Right ventricle myocardium inferior (tissue), 1 donor: ENCODE data around the gene SCNN1B. TPM values are rescaled to one million over a fixed set of nuclear protein-coding genes. Genes with fewer than 3 reads are reported as not detected.
"Not testable (repeated sequence)": the region's sequence is repeated elsewhere in the genome, so short reads cannot be mapped to it uniquely, and the experiment has no call there.

Experiments used
- ATAC-seq: fragments of 200-7000 bp; cut with Tn5 transposase; one replicate; pipeline ENCODE4 v1.9.1; 2020; ENCODE audit warnings: mild to moderate bottlenecking, moderate library complexity
- DNase-seq: peaks from one replicate; pipeline ENCODE4 v3.0.0; 2021; ENCODE audit errors: missing footprints
- intact Hi-C: fragments of 100-400 bp; cut with DNase I; formaldehyde crosslinking; loops from one replicate; pipeline ENCODE4 v1.11.0; 2022
- total RNA-seq: library from RNA; stranded (reverse); fragmentation: NEBNext Ultra II Directional; extraction: Animal tissue kit (Norgen Biotek cat#: 25700); gene quantifications from one replicate; pipeline ENCODE4 v1.2.1, GENCODE V29; 2021
- donor health status: DM: no; HTN: yes; CAD: no; lungs with severe emphysema.

SCNN1B gene
- total RNA-seq, 1 donor from 2014 or later: 0.27 TPM

GRCh38 chr16:23368469-23368868 is 66.4 kb downstream of the SCNN1B start:
- intact Hi-C loops: no loop called here
- DNase-seq (no peak), ATAC-seq (no peak)

- ATAC-seq: no peak
- intact Hi-C loops: no loop called here
- no peak for DNase-seq
Observed at GRCh38 chr16:23369416-23369815, 67.3 kb downstream of the SCNN1B start.

GRCh38 chr16:23371368-23371767 is 69.3 kb downstream of the SCNN1B start:
- intact Hi-C loops: no loop called here
- DNase-seq: no peak
- no peak for ATAC-seq

- no peak for ATAC-seq
- DNase-seq: no peak
- intact Hi-C loops: no loop called here
Observed at GRCh38 chr16:23373436-23374219, 71.5 kb downstream of the SCNN1B start.

- DNase-seq (no peak), ATAC-seq (no peak)
- intact Hi-C loops: no loop called here
Observed at GRCh38 chr16:23374721-23375510, 72.8 kb downstream of the SCNN1B start.

- no peak for ATAC-seq
- no peak for DNase-seq
- intact Hi-C loops: no loop called here
Observed at GRCh38 chr16:23375643-23376042, 73.5 kb downstream of the SCNN1B start.

- ATAC-seq (no peak), DNase-seq (no peak)
- intact Hi-C loops: no loop called here
Observed at GRCh38 chr16:23377071-23377931, 75.2 kb downstream of the SCNN1B start.

- ATAC-seq (no peak), DNase-seq (no peak)
- intact Hi-C loops: no loop called here
Observed at GRCh38 chr16:23378256-23378655, 76.2 kb downstream of the SCNN1B start.

GRCh38 chr16:23378921-23379320 is 76.8 kb downstream of the SCNN1B start:
- DNase-seq (no peak), ATAC-seq (no peak)
- intact Hi-C loops: no loop called here

- DNase-seq (no peak), ATAC-seq (no peak)
- intact Hi-C loops: no loop called here
Observed at GRCh38 chr16:23379707-23380106, 77.6 kb downstream of the SCNN1B start.

GRCh38 chr16:23380501-23380951 is 78.4 kb downstream of the SCNN1B start:
- ATAC-seq (no peak), DNase-seq (no peak)
- intact Hi-C loops: no loop called here

GRCh38 chr16:23381702-23382101 is 79.6 kb downstream of the SCNN1B start:
- DNase-seq, ATAC-seq, intact Hi-C loops: not testable (repeated sequence)

GRCh38 chr16:23382279-23382678 is 80.2 kb downstream of the SCNN1B start:
- ATAC-seq (no peak), DNase-seq (no peak)
- intact Hi-C loops: no loop called here

- DNase-seq (no peak), ATAC-seq (no peak)
- intact Hi-C loops: no loop called here
Observed at GRCh38 chr16:23383881-23384280, 81.8 kb downstream of the SCNN1B start.

- no peak for DNase-seq
- ATAC-seq: no peak
- intact Hi-C loops: no loop called here
Observed at GRCh38 chr16:23384878-23385277, 82.8 kb downstream of the SCNN1B start.

GRCh38 chr16:23385441-23385840 is 83.3 kb downstream of the SCNN1B start:
- ATAC-seq (no peak), DNase-seq (no peak)
- intact Hi-C loops: no loop called here

- ATAC-seq (no peak), DNase-seq (no peak)
- intact Hi-C loops: no loop called here
Observed at GRCh38 chr16:23387666-23388065, 85.6 kb downstream of the SCNN1B start.

GRCh38 chr16:23388786-23389185 is 86.7 kb downstream of the SCNN1B start:
- intact Hi-C loops: no loop called here
- ATAC-seq (no peak), DNase-seq (no peak)

GRCh38 chr16:23389201-23389600 is 87.1 kb downstream of the SCNN1B start:
- intact Hi-C loops: no loop called here
- no peak for ATAC-seq

More at GRCh38 chr16:23389201-23389600, 87.1 kb downstream of the SCNN1B start:
- DNase-seq: no peak
